HEK293T (cell line): ENCODE measurements around the gene AIFM3.
A peak's percentile ranks its signal among the peaks of the same experiment; 100 is the strongest.

ENCODE experiments used
- CTCF ChIA-PET: fragments of 350-600 bp; formaldehyde crosslinking; extraction: SDS; loops from one replicate; lab custom pipeline; 2021; ENCODE audit warnings: antibody characterized with exemption, inconsistent platforms; lab: Yijun Ruan, JAX
- POLR2A ChIA-PET: fragments of 350-600 bp; formaldehyde crosslinking; extraction: SDS; loops from one replicate; lab custom pipeline; 2020; ENCODE audit warnings: antibody characterized with exemption, inconsistent platforms; lab: Yijun Ruan, JAX
- DNase-seq: peaks from one replicate; pipeline ENCODE4 v3.0.0; 2012; ENCODE audit warnings: mixed read lengths; ENCODE audit errors: extremely low spot score
- ARNT ChIP-seq: fragments of 450-650 bp; IDR thresholded peaks from 2 replicates; pipeline ENCODE4 v1.6.1; 2017; ENCODE audit warnings: mild to moderate bottlenecking
- BHLHE40 ChIP-seq: fragments of 450-650 bp; IDR thresholded peaks from 2 replicates; pipeline ENCODE4 v1.6.1; 2016; ENCODE audit warnings: mild to moderate bottlenecking, moderate library complexity, borderline replicate concordance
- CTBP1 ChIP-seq: fragments of 450-650 bp; IDR thresholded peaks from 2 replicates; pipeline ENCODE4 v1.6.1; 2016; ENCODE audit warnings: borderline replicate concordance
- ELF4 ChIP-seq: fragments of 450-650 bp; IDR thresholded peaks from 2 replicates; pipeline ENCODE4 v1.6.1; 2017; ENCODE audit warnings: antibody characterized with exemption
- FOXA1 ChIP-seq: fragments of 450-650 bp; IDR thresholded peaks from 2 replicates; pipeline ENCODE4 v1.6.1; 2016; ENCODE audit warnings: mild to moderate bottlenecking
- FOXK2 ChIP-seq: fragments of 450-650 bp; IDR thresholded peaks from 2 replicates; pipeline ENCODE4 v1.6.1; 2016; ENCODE audit warnings: mild to moderate bottlenecking
- FOXM1 ChIP-seq: fragments of 450-650 bp; IDR thresholded peaks from 2 replicates; pipeline ENCODE4 v1.6.1; 2017; ENCODE audit warnings: mild to moderate bottlenecking, borderline replicate concordance
- HDGF ChIP-seq: fragments of 450-650 bp; IDR thresholded peaks from 2 replicates; pipeline ENCODE4 v1.6.1; 2017; ENCODE audit warnings: antibody characterized with exemption, borderline replicate concordance
- L3MBTL2 ChIP-seq: fragments of 450-650 bp; conservative IDR thresholded peaks from 2 replicates; pipeline ENCODE4 v1.6.1; 2016; ENCODE audit warnings: mild to moderate bottlenecking
- LEF1 ChIP-seq: fragments of 450-650 bp; IDR thresholded peaks from 2 replicates; pipeline ENCODE4 v1.6.1; 2017; ENCODE audit warnings: mild to moderate bottlenecking, borderline replicate concordance
- NFRKB ChIP-seq: fragments of 450-650 bp; IDR thresholded peaks from 2 replicates; pipeline ENCODE4 v1.6.1; 2016; ENCODE audit warnings: mild to moderate bottlenecking, moderate library complexity
- SP1 ChIP-seq: fragments of 450-650 bp; IDR thresholded peaks from 2 replicates; pipeline ENCODE4 v1.6.1; 2017
- SUZ12 ChIP-seq: fragments of 450-650 bp; IDR thresholded peaks from 2 replicates; pipeline ENCODE4 v1.6.1; 2016; ENCODE audit warnings: mild to moderate bottlenecking
- TARDBP ChIP-seq: fragments of 450-650 bp; IDR thresholded peaks from 2 replicates; pipeline ENCODE4 v1.6.1; 2016
- ZNF384 ChIP-seq: fragments of 450-650 bp; IDR thresholded peaks from 2 replicates; pipeline ENCODE4 v1.6.1; 2016
- TF ChIP-seq, protein P1 (sequence below): fragments of 450-650 bp; IDR thresholded peaks from 2 replicates; pipeline ENCODE4 v1.6.1; 2016

AIFM3 gene

DNA sequence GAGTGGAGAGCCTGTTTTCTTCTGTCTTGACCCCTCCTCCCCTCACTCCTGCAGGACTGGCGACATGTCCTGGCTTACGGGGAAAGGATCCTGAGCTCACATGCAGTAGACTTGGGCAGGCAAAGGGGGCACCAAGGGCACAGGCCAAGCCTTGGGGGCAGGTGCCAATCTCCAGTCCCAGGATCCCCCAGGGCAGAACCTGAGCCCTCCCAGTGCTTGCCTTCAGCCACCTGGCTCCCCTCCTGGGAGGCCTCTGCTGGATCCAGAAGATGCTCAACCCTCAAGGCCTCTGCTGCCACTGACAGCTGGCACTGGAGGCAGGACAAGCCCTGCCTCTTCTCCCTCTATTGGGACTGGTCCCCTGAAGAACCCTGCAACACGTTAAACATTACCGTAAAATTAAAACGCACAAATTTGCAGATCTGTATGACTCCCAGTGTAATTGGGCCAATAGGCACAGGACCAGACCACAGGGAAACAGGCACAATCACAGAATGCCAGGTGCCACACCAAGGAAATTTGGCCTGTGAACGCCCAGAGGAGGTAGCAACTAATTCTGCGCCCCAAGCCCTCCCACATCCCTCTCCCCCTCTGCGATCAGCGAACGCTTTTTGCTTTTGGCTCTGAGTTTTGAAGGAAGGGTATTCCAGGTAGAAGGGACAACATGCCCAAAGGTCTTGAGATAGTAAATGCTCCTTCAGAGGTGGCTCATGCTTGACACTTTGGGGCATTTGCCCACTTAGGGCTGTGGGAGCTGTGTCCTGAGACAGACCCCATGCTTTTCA lies 14.1 kb downstream of the AIFM3 start:
- ChIA-PET CTCF (interaction anchor here (0.6 to 1.1 kb wide), 3 partner anchors 8 to 124 kb away, joined by 3 to 10 read pairs (median 8); no protein-coding TSS in a partner anchor), POLR2A (interaction anchor here (1.0 to 4.1 kb wide), 16 partner anchors 11 to 122 kb away, joined by 3 to 121 read pairs (median 14); partner anchors contain the start of genes AIFM3, CRKL, P2RX6 and THAP7)
- DNase-seq: no peak
- TF ChIP-seq LEF1 (no peak), BHLHE40 (no peak)

GRCh38 chr22:20981787-20982562 lies 14.9 kb downstream of the AIFM3 start, which contains the start of gene LZTR1:
LZTR1 (plus strand) TSS chr22:20982297; CDS start chr22:20982372, 75 bp downstream.
- ChIA-PET POLR2A (interaction anchor here (0.6 to 4.1 kb wide), 38 partner anchors 10 to 183 kb away, joined by 3 to 121 read pairs (median 6); partner anchors contain the start of genes AIFM3, CRKL, LRRC74B and P2RX6), CTCF (interaction anchor here (0.6 to 1.1 kb wide), 5 partner anchors 9 to 125 kb away, joined by 3 to 8 read pairs (median 4); no protein-coding TSS in a partner anchor)
- DNase-seq: peak; percentile 91
- TF ChIP-seq CTBP1: 0 out of 2 replicates have a peak, but pooled peaks have one; percentile 49
- TF ChIP-seq, protein P1, sequence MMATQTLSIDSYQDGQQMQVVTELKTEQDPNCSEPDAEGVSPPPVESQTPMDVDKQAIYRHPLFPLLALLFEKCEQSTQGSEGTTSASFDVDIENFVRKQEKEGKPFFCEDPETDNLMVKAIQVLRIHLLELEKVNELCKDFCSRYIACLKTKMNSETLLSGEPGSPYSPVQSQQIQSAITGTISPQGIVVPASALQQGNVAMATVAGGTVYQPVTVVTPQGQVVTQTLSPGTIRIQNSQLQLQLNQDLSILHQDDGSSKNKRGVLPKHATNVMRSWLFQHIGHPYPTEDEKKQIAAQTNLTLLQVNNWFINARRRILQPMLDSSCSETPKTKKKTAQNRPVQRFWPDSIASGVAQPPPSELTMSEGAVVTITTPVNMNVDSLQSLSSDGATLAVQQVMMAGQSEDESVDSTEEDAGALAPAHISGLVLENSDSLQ: no peak
- TF ChIP-seq L3MBTL2: peak; percentile 97
- TF ChIP-seq BHLHE40: no peak
- TF ChIP-seq ELF4: peak; percentile 81
- TF ChIP-seq TARDBP: 0 out of 2 replicates have a peak, but pooled peaks have one; percentile 20

- no peak for DNase-seq
- TF ChIP-seq SP1: no peak
- TF ChIP-seq ELF4: no peak
- TF ChIP-seq NFRKB: no peak
- TF ChIP-seq, protein P1: no peak
- TF ChIP-seq ARNT: no peak
- no peak for TF ChIP-seq HDGF
- no peak for TF ChIP-seq BHLHE40
- no peak for TF ChIP-seq FOXA1
- no peak for TF ChIP-seq SUZ12
- TF ChIP-seq CTBP1: no peak
- no peak for TF ChIP-seq FOXK2
- no peak for TF ChIP-seq FOXM1
- no peak for TF ChIP-seq ZNF384
- no peak for TF ChIP-seq L3MBTL2
- no peak for TF ChIP-seq LEF1
- no peak for TF ChIP-seq TARDBP
- POLR2A ChIA-PET: interaction anchor here (0.6 to 4.1 kb wide), 38 partner anchors 9 to 184 kb away, joined by 3 to 121 read pairs (median 6); partner anchors contain the start of genes AIFM3, CRKL, LRRC74B and P2RX6
- CTCF ChIA-PET: interaction anchor here (0.6 to 1.1 kb wide), 5 partner anchors 9 to 126 kb away, joined by 3 to 8 read pairs (median 4); no protein-coding TSS in a partner anchor
Observed at GRCh38 chr22:20982563-20982882, 15.5 kb downstream of the AIFM3 start.

GRCh38 chr22:20983081-20983771 lies 16.2 kb downstream of the AIFM3 start:
- ChIA-PET CTCF (interaction anchor here (1.1 kb wide), 1 partner anchor 120 kb away, joined by 7 read pairs; no protein-coding TSS in a partner anchor), POLR2A (interaction anchor here (1.6 to 4.1 kb wide), 6 partner anchors 13 to 119 kb away, joined by 9 to 121 read pairs (median 27); partner anchors contain the start of genes AIFM3 and THAP7)
- TF ChIP-seq ELF4 (no peak), L3MBTL2 (no peak), CTBP1 (no peak), HDGF (no peak), FOXK2 (no peak), ZNF384 (no peak), ARNT (no peak), TARDBP (no peak), SUZ12 (no peak), NFRKB (no peak), SP1 (no peak), FOXM1 (no peak), BHLHE40 (no peak), FOXA1 (no peak), LEF1 (no peak)
- TF ChIP-seq, protein P1: no peak
- DNase-seq: no peak

DNA sequence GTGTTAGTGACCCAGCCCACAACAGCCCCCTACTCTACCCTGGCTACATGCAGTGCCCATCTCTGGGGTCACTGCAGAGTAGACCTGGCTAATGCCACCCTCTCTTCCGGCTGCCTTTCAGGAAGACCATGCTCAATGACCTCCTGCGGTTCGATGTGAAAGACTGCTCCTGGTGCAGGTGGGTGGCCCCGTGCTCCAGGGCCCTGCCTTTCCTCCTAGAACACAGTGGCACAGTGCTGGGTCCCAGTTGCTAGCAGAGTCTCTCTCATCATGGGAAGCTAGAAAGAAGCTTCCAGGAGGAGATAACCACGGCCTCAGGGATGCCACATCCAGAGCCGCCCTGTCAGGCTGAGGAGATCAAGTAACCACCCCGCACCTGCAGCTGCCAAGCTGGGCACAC lies 18.7 kb downstream of the AIFM3 start:
- no peak for DNase-seq
- CTCF ChIA-PET: no interaction called here
- no peak for TF ChIP-seq TARDBP
- no peak for TF ChIP-seq SP1
- no peak for TF ChIP-seq CTBP1
- no peak for TF ChIP-seq ARNT
- no peak for TF ChIP-seq ELF4
- TF ChIP-seq NFRKB: no peak
- TF ChIP-seq FOXA1: no peak
- no peak for TF ChIP-seq BHLHE40
- TF ChIP-seq ZNF384: no peak
- TF ChIP-seq L3MBTL2: no peak
- no peak for TF ChIP-seq HDGF
- TF ChIP-seq, protein P1: no peak
- TF ChIP-seq SUZ12: no peak
- TF ChIP-seq FOXM1: no peak
- TF ChIP-seq LEF1: no peak
- TF ChIP-seq FOXK2: no peak
- POLR2A ChIA-PET: interaction anchor here (2.4 kb wide), 1 partner anchor 17 kb away, joined by 5 read pairs; the partner anchor contains the start of gene THAP7
